Astrocyte of the cerebellum (primary cell): ENCODE results near the gene ANKRD13B.

Experiments
- DNase-seq: peaks from one replicate; pipeline ENCODE4 v3.0.0-alpha.2; 2011; ENCODE audit warnings: low read depth
- H3K4me3 ChIP-seq: 2 replicates; pipeline ENCODE4 v1.5.1; 2011; ENCODE audit warnings: mild to moderate bottlenecking, low read depth, low read length, moderate library complexity
- in situ Hi-C: cut with HindIII; loops from 2 replicates; pipeline ENCODE4 v1.10.0; 2017; ENCODE audit warnings: low sequenced_read_pairs
- TF ChIP-seq, protein P1 (sequence below): IDR thresholded peaks from 2 replicates; pipeline ENCODE4 v1.5.1; 2012; ENCODE audit warnings: low read length, low read depth, moderate library complexity, mild to moderate bottlenecking; ENCODE audit errors: missing control alignments

ANKRD13B gene

GRCh38 chr17:29628644-29629043, 35.7 kb downstream of the ANKRD13B start:
- TF ChIP-seq, protein P1, sequence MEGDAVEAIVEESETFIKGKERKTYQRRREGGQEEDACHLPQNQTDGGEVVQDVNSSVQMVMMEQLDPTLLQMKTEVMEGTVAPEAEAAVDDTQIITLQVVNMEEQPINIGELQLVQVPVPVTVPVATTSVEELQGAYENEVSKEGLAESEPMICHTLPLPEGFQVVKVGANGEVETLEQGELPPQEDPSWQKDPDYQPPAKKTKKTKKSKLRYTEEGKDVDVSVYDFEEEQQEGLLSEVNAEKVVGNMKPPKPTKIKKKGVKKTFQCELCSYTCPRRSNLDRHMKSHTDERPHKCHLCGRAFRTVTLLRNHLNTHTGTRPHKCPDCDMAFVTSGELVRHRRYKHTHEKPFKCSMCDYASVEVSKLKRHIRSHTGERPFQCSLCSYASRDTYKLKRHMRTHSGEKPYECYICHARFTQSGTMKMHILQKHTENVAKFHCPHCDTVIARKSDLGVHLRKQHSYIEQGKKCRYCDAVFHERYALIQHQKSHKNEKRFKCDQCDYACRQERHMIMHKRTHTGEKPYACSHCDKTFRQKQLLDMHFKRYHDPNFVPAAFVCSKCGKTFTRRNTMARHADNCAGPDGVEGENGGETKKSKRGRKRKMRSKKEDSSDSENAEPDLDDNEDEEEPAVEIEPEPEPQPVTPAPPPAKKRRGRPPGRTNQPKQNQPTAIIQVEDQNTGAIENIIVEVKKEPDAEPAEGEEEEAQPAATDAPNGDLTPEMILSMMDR = no peak
- H3K4me3 ChIP-seq = no peak overlapping the region
- no peak for DNase-seq
- in situ Hi-C loops = no loop called here

GRCh38 chr17:29629839-29630238, 36.9 kb downstream of the ANKRD13B start:
- no peak for DNase-seq
- TF ChIP-seq, protein P1 = no peak
- in situ Hi-C loops = no loop called here
- no peak overlapping the region for H3K4me3 ChIP-seq

GRCh38 chr17:29630630-29631193, 37.8 kb downstream of the ANKRD13B start:
- no peak overlapping the region for H3K4me3 ChIP-seq
- TF ChIP-seq, protein P1 = no peak
- in situ Hi-C loops = no loop called here
- no peak for DNase-seq

GRCh38 chr17:29633886-29634285, 41.0 kb downstream of the ANKRD13B start:
- in situ Hi-C loops = no loop called here
- TF ChIP-seq, protein P1 = no peak
- H3K4me3 ChIP-seq = no peak overlapping the region
- DNase-seq = no peak

- TF ChIP-seq, protein P1 = no peak
- in situ Hi-C loops = loop anchor here (5.0 kb wide), 1 partner anchor 137 kb away; no protein-coding TSS in a partner anchor
- H3K4me3 ChIP-seq = no peak overlapping the region
- no peak for DNase-seq
These were observed 47.5 kb downstream of the ANKRD13B start for GRCh38 chr17:29640413-29640812.

GRCh38 chr17:29640981-29641642, 48.2 kb downstream of the ANKRD13B start:
- no peak overlapping the region for H3K4me3 ChIP-seq
- DNase-seq = no peak
- in situ Hi-C loops = loop anchor here (5.0 kb wide), 1 partner anchor 136 kb away; no protein-coding TSS in a partner anchor
- TF ChIP-seq, protein P1 = no peak
